Measurements from ENCODE around the gene ZNF575. TPM values are rescaled to one million over a fixed set of nuclear protein-coding genes. Genes with fewer than 3 reads are reported as not detected.

ZNF575 gene
- total RNA-seq, 4 donors from 2014 or later, result 0.66 to 0.97 (median 0.82) TPM

- TF ChIP-seq EP300 (IDR thresholded peaks at IDR 0.05), result no peak
- TF ChIP-seq POLR2AphosphoS5 (IDR thresholded peaks at IDR 0.05), result no peak
- TF ChIP-seq CTCF (IDR thresholded peaks at IDR 0.05), result no peak
- TF ChIP-seq POLR2A (IDR thresholded peaks at IDR 0.05; ENCODE audit: low read depth), result no peak
- H3K9me3 ChIP-seq, result no peaks in the 10 kb centered on the region
Measured at GRCh38 chr19:43560687-43561086, 27.7 kb downstream of the ZNF575 start.

GRCh38 chr19:43561139-43561970 lies 28.4 kb downstream of the ZNF575 start:
- H3K27ac ChIP-seq (replicated peaks in 1 of 4), result peak overlapping the region in 1 of 4 donors; percentile 62
- no peaks in the 10 kb centered on the region for H3K9me3 ChIP-seq
- peaks cover 5 to 47% (median 39%) of the 10 kb centered on the region in 4 donors for H3K36me3 ChIP-seq
- no peaks in the 10 kb centered on the region for H3K27me3 ChIP-seq
- 98% methylated on average over 12 of the region's 12 CpGs for WGBS
- no peak for TF ChIP-seq POLR2A (IDR thresholded peaks at IDR 0.05; ENCODE audit: low read depth)
- TF ChIP-seq EP300 (IDR thresholded peaks at IDR 0.05), result no peak
- no peak for TF ChIP-seq POLR2AphosphoS5 (IDR thresholded peaks at IDR 0.05)
- no peak for TF ChIP-seq CTCF (IDR thresholded peaks at IDR 0.05)
- intact Hi-C loops (cut with DNase I), result no loop called here
- peaks cover 17 to 30% (median 19%) of the 10 kb centered on the region in 4 donors for H3K4me1 ChIP-seq
- no peak for DNase-seq (ENCODE audit: extremely low spot score)
- no peak overlapping the region for H3K4me3 ChIP-seq

More at GRCh38 chr19:43560687-43561086, 27.7 kb downstream of the ZNF575 start:
- intact Hi-C loops (cut with DNase I), result no loop called here
- peaks cover 17 to 30% (median 19%) of the 10 kb centered on the region in 4 donors for H3K4me1 ChIP-seq
- WGBS, result 83% methylated on average over 5 of the region's 6 CpGs
- H3K36me3 ChIP-seq, result peaks cover 5 to 53% (median 42%) of the 10 kb centered on the region in 4 donors
- DNase-seq (ENCODE audit: extremely low spot score), result no peak
- H3K27ac ChIP-seq (replicated peaks in 1 of 4), result no peak overlapping the region
- no peaks in the 10 kb centered on the region for H3K27me3 ChIP-seq
- no peak overlapping the region for H3K4me3 ChIP-seq

GRCh38 chr19:43562226-43562697 lies 29.3 kb downstream of the ZNF575 start:
- intact Hi-C loops (cut with DNase I), result no loop called here
- Histone ChIP-seq H3K4me1 (peaks cover 17 to 30% (median 19%) of the 10 kb centered on the region in 4 donors), H3K27ac (replicated peaks in 1 of 4) (peak overlapping the region; percentile 62 to 72 (median 66)), H3K36me3 (peaks cover 5 to 42% (median 35%) of the 10 kb centered on the region in 4 donors), H3K4me3 (no peak overlapping the region), H3K27me3 (no peaks in the 10 kb centered on the region), H3K9me3 (no peaks in the 10 kb centered on the region)
- no peak for DNase-seq (ENCODE audit: extremely low spot score)
- WGBS, result 77% methylated on average over 4 of the region's 6 CpGs
- TF ChIP-seq POLR2A (IDR thresholded peaks at IDR 0.05; ENCODE audit: low read depth) (no peak), EP300 (IDR thresholded peaks at IDR 0.05) (no peak), POLR2AphosphoS5 (IDR thresholded peaks at IDR 0.05) (no peak)

DNA sequence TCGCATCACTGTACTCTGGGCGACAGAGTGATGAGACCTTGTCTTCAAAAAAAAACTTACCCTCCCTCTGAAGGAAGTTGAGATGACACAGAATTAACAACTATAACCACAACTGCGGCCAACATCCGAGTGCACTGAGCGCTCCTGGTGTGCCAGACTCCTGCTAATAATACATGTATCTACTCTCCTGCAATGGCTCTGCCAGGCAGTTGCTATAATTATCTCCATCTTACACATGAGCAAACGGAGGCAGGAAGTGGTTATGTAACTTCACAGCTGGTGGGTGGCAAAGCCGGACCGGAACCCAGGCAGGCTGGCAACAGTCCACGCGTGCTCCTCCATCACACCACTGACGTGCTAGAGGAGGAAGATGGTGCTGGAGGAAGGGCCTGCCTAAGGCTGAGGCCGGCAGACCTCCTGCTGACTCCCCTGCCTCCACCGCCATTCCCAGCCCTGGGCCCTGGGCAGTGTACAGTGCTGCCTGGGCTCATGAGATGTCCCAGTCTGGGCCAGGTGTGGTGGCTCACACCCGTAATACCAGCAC lies 29.8 kb downstream of the ZNF575 start:
- peaks cover 17 to 30% (median 19%) of the 10 kb centered on the region in 4 donors for H3K4me1 ChIP-seq
- 51% methylated on average over 14 of the region's 14 CpGs for WGBS
- TF ChIP-seq CTCF (IDR thresholded peaks at IDR 0.05) (no peak), POLR2A (IDR thresholded peaks at IDR 0.05; ENCODE audit: low read depth) (no peak), POLR2AphosphoS5 (IDR thresholded peaks at IDR 0.05) (peak; percentile 38 to 61), EP300 (IDR thresholded peaks at IDR 0.05) (no peak)
- DNase-seq (ENCODE audit: extremely low spot score), result peak; percentile 95
- peak overlapping the region; percentile 62 to 72 (median 66) for H3K27ac ChIP-seq (replicated peaks in 1 of 4)
- intact Hi-C loops (cut with DNase I), result no loop called here
- no peak overlapping the region for H3K4me3 ChIP-seq
- no peaks in the 10 kb centered on the region for H3K9me3 ChIP-seq
- peaks cover 5 to 40% (median 34%) of the 10 kb centered on the region in 4 donors for H3K36me3 ChIP-seq
- H3K27me3 ChIP-seq, result no peaks in the 10 kb centered on the region
